SK-N-SH (cell line): ENCODE data around the gene CLN5. TPM values are rescaled to one million over a fixed set of nuclear protein-coding genes. Genes with fewer than 3 reads are reported as not detected.

Experiments
- CTCF ChIA-PET: fragments of 300-600, 350-600 bp; formaldehyde crosslinking; extraction: SDS; loops from one replicate; lab custom pipeline; 2021; lab: Yijun Ruan, JAX
- POLR2A ChIA-PET: fragments of 350-600 bp; sonication (Branson Sonifier 250); formaldehyde crosslinking; extraction: SDS; loops from one replicate; lab custom pipeline; 2020; ENCODE audit warnings: antibody characterized with exemption, inconsistent platforms; lab: Yijun Ruan, JAX
- DNase-seq: peaks from one replicate; pipeline ENCODE4 v3.0.0; 2012
- H2AFZ ChIP-seq: fragments of 200-600 bp; sonication (generic); 2 replicates; pipeline ENCODE4 v1.8.1; 2016; ENCODE audit warnings: antibody characterized with exemption, mild to moderate bottlenecking, low read depth
- H3F3A ChIP-seq: fragments of 200-600 bp; sonication (generic); replicated peaks from 2 replicates; pipeline ENCODE3; 2016; ENCODE audit warnings: antibody characterized with exemption, mild to moderate bottlenecking; ENCODE audit not compliant: insufficient read depth
- H3K27ac ChIP-seq, 2 experiments: fragments of 200-500 bp in 1 of 2; fragments of 200-600 bp in 1 of 2; sonication (Bioruptor generic) in 1 of 2; sonication (generic), shearing (Covaris generic) in 1 of 2; 2 replicates each; pipeline versions ENCODE4 v1.5.1 to v1.6.1; 2014 to 2016; ENCODE audit warnings: low read depth in 2 of 2, inconsistent platforms in 1 of 2, low read length in 1 of 2, mild to moderate bottlenecking in 1 of 2, mixed read lengths in 1 of 2
- H3K27me3 ChIP-seq: fragments of 200-600 bp; sonication (generic), shearing (Covaris generic); 2 replicates; pipeline ENCODE4 v1.6.1; 2016; ENCODE audit warnings: mixed run types; ENCODE audit not compliant: insufficient read depth
- H3K36me3 ChIP-seq, 2 experiments: fragments of 200-500 bp in 1 of 2; fragments of 200-600 bp in 1 of 2; sonication (Bioruptor generic) in 1 of 2; sonication (generic) in 1 of 2; replicated peaks in 1 of 2; 2 replicates each; pipeline versions ENCODE3 to v1.5.1; 2014 to 2016; ENCODE audit warnings: low read length in 1 of 2, mild to moderate bottlenecking in 1 of 2; ENCODE audit not compliant: insufficient read depth in 2 of 2, control insufficient read depth in 1 of 2
- H3K4me1 ChIP-seq, 2 experiments: fragments of 200-500 bp in 1 of 2; fragments of 200-600 bp in 1 of 2; sonication (Bioruptor generic) in 1 of 2; sonication (generic), shearing (Covaris generic) in 1 of 2; 2 replicates each; pipeline versions ENCODE4 v1.5.1 to v1.6.1; 2014 to 2016; ENCODE audit warnings: low read depth in 1 of 2, low read length in 1 of 2, mixed run types in 1 of 2; ENCODE audit not compliant: insufficient read depth in 2 of 2, control insufficient read depth in 1 of 2
- H3K4me2 ChIP-seq: fragments of 200-600 bp; sonication (generic), shearing (Covaris generic); 2 replicates; pipeline ENCODE4 v1.6.1; 2017; ENCODE audit warnings: mixed run types
- H3K4me3 ChIP-seq, 2 experiments: fragments of 200-500 bp in 1 of 2; fragments of 200-600 bp in 1 of 2; sonication (Bioruptor generic) in 1 of 2; sonication (generic), shearing (Covaris generic) in 1 of 2; 2 replicates each; pipeline versions ENCODE4 v1.5.1 to v1.8.1; 2014 to 2016; ENCODE audit warnings: low read depth in 2 of 2, inconsistent platforms in 1 of 2, low read length in 1 of 2, mild to moderate bottlenecking in 1 of 2, mixed read lengths in 1 of 2, moderate library complexity in 1 of 2
- H3K79me2 ChIP-seq: fragments of 200-600 bp; sonication (generic); 2 replicates; pipeline ENCODE4 v1.8.1; 2017; ENCODE audit warnings: mild to moderate bottlenecking; ENCODE audit not compliant: insufficient read depth
- H3K9ac ChIP-seq: fragments of 200-600 bp; sonication (generic); 2 replicates; pipeline ENCODE4 v1.6.1; 2017; ENCODE audit warnings: mixed run types
- H3K9me2 ChIP-seq: fragments of 200-600 bp; sonication (generic); 2 replicates; pipeline ENCODE4 v1.6.1; 2017; ENCODE audit warnings: mixed run types
- H3K9me3 ChIP-seq: fragments of 200-600 bp; sonication (generic); 2 replicates; pipeline ENCODE4 v1.6.1; 2017; ENCODE audit warnings: mixed run types, mild to moderate bottlenecking, moderate library complexity
- H4K20me1 ChIP-seq: fragments of 200-600 bp; sonication (generic); 2 replicates; pipeline ENCODE4 v1.6.1; 2017; ENCODE audit warnings: mild to moderate bottlenecking, mixed run types; ENCODE audit not compliant: insufficient read depth
- CHD2 ChIP-seq: fragments of 150-350 bp; IDR thresholded peaks from 2 replicates; pipeline ENCODE4 v1.6.1; 2018; ENCODE audit warnings: low read length; ENCODE audit not compliant: partially characterized antibody
- CTCF ChIP-seq: fragments of 200-600 bp; sonication (generic); IDR thresholded peaks from 2 replicates; pipeline ENCODE4 v1.6.1; 2017; ENCODE audit warnings: antibody characterized with exemption, mild to moderate bottlenecking, moderate library complexity
- FOSL2 ChIP-seq: IDR thresholded peaks from 2 replicates; pipeline ENCODE4 v1.4.0; 2012; ENCODE audit warnings: low read depth, mild to moderate bottlenecking, moderate library complexity, borderline replicate concordance
- FOXM1 ChIP-seq: IDR thresholded peaks from 2 replicates; pipeline ENCODE4 v1.4.0; 2012; ENCODE audit warnings: low read depth, mild to moderate bottlenecking
- GABPA ChIP-seq: IDR thresholded peaks from 2 replicates; pipeline ENCODE4 v1.4.0; 2012; ENCODE audit warnings: low read depth, mild to moderate bottlenecking
- JUND ChIP-seq: IDR thresholded peaks from 2 replicates; pipeline ENCODE4 v1.4.0; 2012
- MEF2A ChIP-seq: IDR thresholded peaks from 2 replicates; pipeline ENCODE4 v1.4.0; 2012; ENCODE audit warnings: low read depth, borderline replicate concordance
- NFIC ChIP-seq: IDR thresholded peaks from 2 replicates; pipeline ENCODE4 v1.4.0; 2012; ENCODE audit warnings: borderline replicate concordance
- NRF1 ChIP-seq: IDR thresholded peaks from 2 replicates; pipeline ENCODE4 v1.6.1; 2012; ENCODE audit warnings: low read depth, mild to moderate bottlenecking, low read length
- POLR2AphosphoS5 ChIP-seq: IDR thresholded peaks from 2 replicates; pipeline ENCODE4 v1.6.1; 2012; ENCODE audit warnings: low read depth, low read length
- RAD21 ChIP-seq: IDR thresholded peaks from 2 replicates; pipeline ENCODE4 v1.6.1; 2012; ENCODE audit warnings: mild to moderate bottlenecking, low read length
- RCOR1 ChIP-seq: fragments of 150-350 bp; IDR thresholded peaks from 2 replicates; pipeline ENCODE4 v1.6.1; 2017; ENCODE audit warnings: antibody characterized with exemption, low read length
- REST ChIP-seq: IDR thresholded peaks from 2 replicates; pipeline ENCODE4 v1.6.1; 2012; ENCODE audit warnings: mild to moderate bottlenecking, low read depth, low read length, moderate library complexity
- TCF12 ChIP-seq: IDR thresholded peaks from 2 replicates; pipeline ENCODE4 v1.4.0; 2012
- USF1 ChIP-seq: IDR thresholded peaks from 2 replicates; pipeline ENCODE4 v1.4.0; 2012; ENCODE audit warnings: low read depth, borderline replicate concordance
- WGBS: methylation state at CpG from one replicate; pipeline ENCODE4 v1.1.6; 2017; ENCODE audit warnings: low lambda C conversion rate; 5-methylcytosine and 5-hydroxymethylcytosine counted together
- polyA plus RNA-seq, 3 experiments: library from polyadenylated mRNA; depleted of rRNA; stranded (reverse); fragments of >200 nt; gene quantifications; 2 replicates each; pipeline ENCODE4 v1.2.3, GENCODE V29; 2012

Gene CLN5
- polyA plus RNA-seq, 1 of the 3 experiments (the other 2 are of a cell fraction), result 11.6 TPM

- H2AFZ ChIP-seq, result no peak overlapping the region
- no peak overlapping the region for H3K4me2 ChIP-seq
- no peak for DNase-seq
- H3F3A ChIP-seq, result no peaks in the 10 kb centered on the region
- H3K27me3 ChIP-seq, result no peaks in the 10 kb centered on the region
- no peaks in the 10 kb centered on the region for H3K9me2 ChIP-seq
- ChIA-PET CTCF (interaction anchor here (0.9 kb wide), 1 partner anchor 37 kb away, joined by 3 read pairs; no protein-coding TSS in a partner anchor), POLR2A (no interaction called here)
- no peaks in the 10 kb centered on the region for H3K36me3 ChIP-seq
- WGBS, result 62% methylated on average over 2 of the region's 2 CpGs
- no peaks in the 10 kb centered on the region for H3K79me2 ChIP-seq
- H3K4me3 ChIP-seq, result no peak overlapping the region
- H4K20me1 ChIP-seq, result no peaks in the 10 kb centered on the region
- H3K4me1 ChIP-seq, result no peaks in the 10 kb centered on the region; a peak in 1 of 4 replicates
- no peak overlapping the region for H3K9ac ChIP-seq
- no peaks in the 10 kb centered on the region for H3K9me3 ChIP-seq
- TF ChIP-seq FOSL2 (no peak), NRF1 (no peak), GABPA (no peak), TCF12 (no peak)
- TF ChIP-seq, all 33 proteins: peak for 0
- H3K27ac ChIP-seq, result no peak overlapping the region
Observed at GRCh38 chr13:76943646-76944045, 48.2 kb upstream of the CLN5 start.

GRCh38 chr13:76944456-76944855, 47.4 kb upstream of the CLN5 start:
- Histone ChIP-seq H3K27me3 (no peaks in the 10 kb centered on the region), H3K4me3 (no peak overlapping the region), H3F3A (no peaks in the 10 kb centered on the region), H2AFZ (no peak overlapping the region), H3K4me2 (no peak overlapping the region), H3K9ac (no peak overlapping the region), H3K27ac (no peak overlapping the region), H4K20me1 (no peaks in the 10 kb centered on the region), H3K79me2 (no peaks in the 10 kb centered on the region), H3K9me3 (no peaks in the 10 kb centered on the region), H3K9me2 (no peaks in the 10 kb centered on the region), H3K4me1 (no peaks in the 10 kb centered on the region; a peak in 1 of 4 replicates), H3K36me3 (no peaks in the 10 kb centered on the region)
- ChIA-PET CTCF (no interaction called here), POLR2A (no interaction called here)
- TF ChIP-seq FOSL2 (peak; percentile 35; the same call in 1 of the 2 replicates), JUND (peak; percentile 42), TCF12 (peak; percentile 18; the same call in 1 of the 2 replicates), NFIC (peak; percentile 14; the same call in 1 of the 2 replicates), CHD2 (no peak)
- no peak for DNase-seq
- 42% methylated on average over 4 of the region's 4 CpGs for WGBS

GRCh38 chr13:76948149-76948548, 43.7 kb upstream of the CLN5 start, which contains the start of gene ACOD1:
Gene ACOD1 (plus strand): TSS chr13:76948511. CDS start chr13:76948559, 48 bp downstream.
- Histone ChIP-seq H3K4me3 (no peak within 1 kb of the TSS), H3K79me2 (no peaks in the 10 kb centered on the region), H3K9me2 (no peaks in the 10 kb centered on the region), H4K20me1 (no peaks in the 10 kb centered on the region), H3K9ac (no peak within 1 kb of the TSS), H2AFZ (no peak within 1 kb of the TSS), H3K27me3 (no peaks in the 10 kb centered on the region), H3K4me1 (no peaks in the 10 kb centered on the region; a peak in 1 of 4 replicates), H3K4me2 (no peak within 1 kb of the TSS), H3K27ac (no peak within 1 kb of the TSS), H3F3A (no peaks in the 10 kb centered on the region), H3K9me3 (no peaks in the 10 kb centered on the region), H3K36me3 (no peaks in the 10 kb centered on the region)
- ChIA-PET CTCF (no interaction called here), POLR2A (no interaction called here)
- WGBS, result 74% methylated on average over 2 of the region's 2 CpGs
- no peak for DNase-seq
- TF ChIP-seq RAD21 (no peak), JUND (no peak), RCOR1 (no peak), CTCF (no peak), NRF1 (no peak), POLR2AphosphoS5 (no peak), REST (no peak), FOSL2 (no peak), FOXM1 (no peak), MEF2A (no peak), USF1 (no peak)
